Measurements from ENCODE around the gene IL25.

Gene IL25

DNA sequence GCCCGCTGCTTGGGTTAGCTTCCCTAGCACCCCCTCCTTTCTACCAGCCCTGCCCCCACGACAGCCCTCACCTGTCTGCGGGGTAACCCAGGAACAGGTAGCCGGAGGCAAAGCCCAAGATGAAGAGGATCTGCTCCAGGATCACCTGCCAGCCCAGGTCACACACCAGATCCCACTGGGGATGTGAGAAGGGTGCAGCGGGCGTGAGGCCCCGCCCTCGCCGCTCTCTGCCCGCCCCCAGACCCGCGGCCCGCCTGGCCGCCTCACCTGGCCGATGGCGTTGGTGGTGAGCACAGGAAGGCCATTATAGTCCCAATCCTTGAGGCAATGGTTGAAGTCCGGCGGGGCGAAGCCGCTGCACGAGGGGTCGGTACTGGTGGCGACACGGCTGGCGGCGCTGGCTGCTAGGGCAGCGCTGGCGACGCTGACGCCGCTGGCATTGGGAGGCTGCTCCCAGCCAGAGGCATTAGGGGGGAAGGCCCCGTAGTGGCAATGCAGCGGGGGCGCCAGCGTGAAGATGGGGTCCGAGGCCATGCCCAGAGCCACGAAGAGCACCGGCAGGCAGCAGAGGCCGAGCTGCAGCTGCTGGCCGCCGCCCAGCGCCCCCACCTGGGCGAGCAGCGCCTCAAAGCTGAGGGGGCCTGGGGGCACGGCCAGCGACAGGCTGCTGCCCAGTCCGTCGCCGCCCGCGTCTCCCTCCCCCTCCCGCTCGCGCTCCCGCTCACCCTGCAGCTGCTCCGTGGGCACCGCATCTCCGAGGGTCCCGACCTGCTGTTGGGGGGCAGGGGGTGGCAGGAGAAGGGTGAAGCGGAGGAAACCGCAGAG is 20.7 kb upstream of the IL25 start:
- Histone ChIP-seq H2AFZ (ENCODE audit: low read length) (peak overlapping the region; percentile 77; the same call in 1 of the 2 replicates), H3K9ac (ENCODE audit: low read depth, low read length, poor library complexity, severe bottlenecking) (peak overlapping the region; percentile 47), H3K4me2 (ENCODE audit: low read depth, low read length, poor library complexity, severe bottlenecking) (peak overlapping the region; percentile 71)

DNA sequence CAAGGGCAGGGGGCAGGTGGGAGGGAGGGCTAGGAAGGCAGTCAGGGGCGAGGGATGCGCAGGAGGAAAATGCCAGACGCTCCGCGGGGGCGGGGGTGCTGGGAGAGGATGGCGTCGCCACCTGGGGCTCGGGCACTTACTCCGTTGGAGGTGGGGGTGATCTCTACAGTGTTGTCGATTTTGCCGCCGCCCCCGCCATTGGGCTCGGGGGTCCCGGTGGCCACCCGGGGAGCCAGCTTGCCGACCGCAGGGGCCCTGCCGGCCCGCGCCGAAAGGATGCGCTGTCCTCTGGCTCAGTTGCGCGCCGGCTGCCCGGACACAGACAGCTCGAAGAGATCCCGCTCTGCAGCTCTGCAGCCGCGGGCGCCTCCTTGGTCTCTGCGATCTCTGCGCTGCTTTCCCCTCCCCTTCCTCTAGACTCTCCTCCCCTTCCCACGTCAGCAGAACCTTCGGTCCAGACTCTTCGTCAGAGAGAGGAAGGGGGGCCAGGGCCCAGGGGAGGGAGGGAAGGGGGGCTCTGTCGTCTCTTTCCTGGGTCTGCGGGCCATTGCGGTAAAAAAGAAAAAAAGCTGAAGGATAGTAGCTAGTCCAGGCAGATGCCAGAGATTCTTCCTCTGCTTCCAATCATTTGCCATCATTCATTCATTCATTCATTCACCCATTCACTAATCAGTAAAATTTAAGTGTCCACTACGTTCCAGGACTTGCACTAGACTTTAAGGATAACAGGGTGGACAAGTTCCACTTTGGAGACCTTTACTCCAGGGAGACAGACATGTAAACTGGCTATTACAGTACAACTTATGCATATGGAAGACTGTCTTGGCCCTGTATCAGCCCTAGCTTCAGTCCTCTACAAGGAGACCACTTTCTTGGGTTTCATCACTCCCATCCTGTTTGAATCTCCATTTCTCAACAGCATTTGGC is 19.8 kb upstream of the IL25 start, which contains the start of gene SLC22A17:
TSS of gene SLC22A17 (minus strand) at position 382 of the 927 bp plus-strand sequence.
- H3K36me3 ChIP-seq (ENCODE audit: insufficient read depth, low read length): no peaks in the 10 kb centered on the region
- peak within 1 kb of the TSS; percentile 47 for H3K9ac ChIP-seq (ENCODE audit: low read depth, low read length, poor library complexity, severe bottlenecking)
- H3K4me2 ChIP-seq (ENCODE audit: low read depth, low read length, poor library complexity, severe bottlenecking): peak within 1 kb of the TSS; percentile 71
- peak within 1 kb of the TSS; percentile 73 for H3K4me3 ChIP-seq (ENCODE audit: low read length, poor library complexity, severe bottlenecking)
- no peaks in the 10 kb centered on the region for H3K9me3 ChIP-seq (ENCODE audit: insufficient read depth, low read depth, low read length)
- no peaks in the 10 kb centered on the region for H3K4me1 ChIP-seq (ENCODE audit: insufficient read depth, low read length, poor library complexity, severe bottlenecking)
- H4K20me1 ChIP-seq (ENCODE audit: insufficient read depth, low read length, poor library complexity, severe bottlenecking): no peaks in the 10 kb centered on the region
- TF ChIP-seq CTCF (conservative IDR thresholded peaks at IDR 0.05; ENCODE audit: low read length) (no peak), EZH2phosphoT487 (IDR thresholded peaks at IDR 0.05; ENCODE audit: borderline replicate concordance) (no peak)
- no peaks in the 10 kb centered on the region for H3K9me2 ChIP-seq (replicated peaks; ENCODE audit: low read depth, low read length)
- H3K79me2 ChIP-seq (ENCODE audit: insufficient read depth, low read length): no peaks in the 10 kb centered on the region
- H3K27me3 ChIP-seq (ENCODE audit: insufficient read depth, low read length, poor library complexity, severe bottlenecking): peaks cover 17% of the 10 kb centered on the region
- no peaks in the 10 kb centered on the region for H3F3A ChIP-seq (ENCODE audit: low read depth)
- H2AFZ ChIP-seq (ENCODE audit: low read length): peak within 1 kb of the TSS; percentile 77

More for the DNA sequence above, 20.7 kb upstream of the IL25 start:
- Histone ChIP-seq H3K9me3 (ENCODE audit: insufficient read depth, low read depth, low read length) (no peaks in the 10 kb centered on the region), H3K79me2 (ENCODE audit: insufficient read depth, low read length) (no peaks in the 10 kb centered on the region), H3F3A (ENCODE audit: low read depth) (no peaks in the 10 kb centered on the region), H3K9me2 (replicated peaks; ENCODE audit: low read depth, low read length) (no peaks in the 10 kb centered on the region), H3K27me3 (ENCODE audit: insufficient read depth, low read length, poor library complexity, severe bottlenecking) (peaks cover 17% of the 10 kb centered on the region), H3K4me3 (ENCODE audit: low read length, poor library complexity, severe bottlenecking) (peak overlapping the region; percentile 73), H3K36me3 (ENCODE audit: insufficient read depth, low read length) (no peaks in the 10 kb centered on the region), H3K4me1 (ENCODE audit: insufficient read depth, low read length, poor library complexity, severe bottlenecking) (no peaks in the 10 kb centered on the region), H4K20me1 (ENCODE audit: insufficient read depth, low read length, poor library complexity, severe bottlenecking) (no peaks in the 10 kb centered on the region)
- TF ChIP-seq EZH2phosphoT487 (IDR thresholded peaks at IDR 0.05; ENCODE audit: borderline replicate concordance) (no peak), CTCF (conservative IDR thresholded peaks at IDR 0.05; ENCODE audit: low read length) (no peak)

GRCh38 chr14:23353433-23353780 is 19.2 kb upstream of the IL25 start:
- Histone ChIP-seq H3K9me2 (replicated peaks; ENCODE audit: low read depth, low read length) (no peaks in the 10 kb centered on the region), H2AFZ (ENCODE audit: low read length) (no peak overlapping the region), H4K20me1 (ENCODE audit: insufficient read depth, low read length, poor library complexity, severe bottlenecking) (no peaks in the 10 kb centered on the region), H3K9me3 (ENCODE audit: insufficient read depth, low read depth, low read length) (no peaks in the 10 kb centered on the region), H3K36me3 (ENCODE audit: insufficient read depth, low read length) (no peaks in the 10 kb centered on the region), H3K4me1 (ENCODE audit: insufficient read depth, low read length, poor library complexity, severe bottlenecking) (no peaks in the 10 kb centered on the region), H3K9ac (ENCODE audit: low read depth, low read length, poor library complexity, severe bottlenecking) (no peak overlapping the region), H3K27me3 (ENCODE audit: insufficient read depth, low read length, poor library complexity, severe bottlenecking) (peaks cover 17% of the 10 kb centered on the region), H3K4me2 (ENCODE audit: low read depth, low read length, poor library complexity, severe bottlenecking) (peak overlapping the region; percentile 71), H3K79me2 (ENCODE audit: insufficient read depth, low read length) (no peaks in the 10 kb centered on the region), H3F3A (ENCODE audit: low read depth) (no peaks in the 10 kb centered on the region), H3K4me3 (ENCODE audit: low read length, poor library complexity, severe bottlenecking) (no peak overlapping the region)
- TF ChIP-seq CTCF (conservative IDR thresholded peaks at IDR 0.05; ENCODE audit: low read length): no peak
- TF ChIP-seq EZH2phosphoT487 (IDR thresholded peaks at IDR 0.05; ENCODE audit: borderline replicate concordance): no peak

Measured in Loucy (cell line).